Heart left ventricle (tissue), 16 donors: ENCODE measurements around the gene LHFPL2. TPM values are rescaled to one million over a fixed set of nuclear protein-coding genes. Genes with fewer than 3 reads are reported as not detected.

ENCODE experiments used
- ATAC-seq, 4 donors: fragments of 200-7000 bp; cut with Tn5 transposase; one replicate each; pipeline ENCODE4 v1.9.1; 2020 to 2022; ENCODE audit warnings: moderate library complexity in 4 of 4, mild to moderate bottlenecking in 3 of 4, moderate number of reproducible peaks in 1 of 4
- DNase-seq, 5 donors: peaks; one replicate each; pipeline ENCODE4 v3.0.0-alpha.2; 2020
- H3K27ac ChIP-seq, 12 donors: fragments of 200-600 bp; sonication (generic) in 4 of 12; one replicate each; pipeline versions ENCODE4 v1.5.0 to v1.8.0; 2016 to 2022; ENCODE audit warnings: mild to moderate bottlenecking in 2 of 12
- H3K27me3 ChIP-seq, 9 donors: fragments of 200-600 bp; sonication (generic) in 2 of 9; one replicate each; pipeline versions ENCODE4 v1.5.1 to v1.8.0; 2016 to 2022; ENCODE audit warnings: mild to moderate bottlenecking in 3 of 9
- H3K36me3 ChIP-seq, 9 donors: fragments of 200-600 bp; sonication (generic) in 2 of 9; one replicate each; pipeline versions ENCODE4 v1.5.0 to v1.8.0; 2018 to 2022; ENCODE audit warnings: mild to moderate bottlenecking in 2 of 9
- H3K4me1 ChIP-seq, 12 donors: fragments of 200-600 bp; sonication (generic) in 4 of 12; one replicate each; pipeline versions ENCODE4 v1.5.0 to v1.8.0; 2016 to 2022; ENCODE audit warnings: mild to moderate bottlenecking in 3 of 12
- H3K4me3 ChIP-seq, 12 donors: fragments of 200-600 bp; sonication (generic) in 4 of 12; one replicate each; pipeline versions ENCODE4 v1.5.0 to v1.8.0; 2017 to 2022; ENCODE audit warnings: mild to moderate bottlenecking in 9 of 12, moderate library complexity in 4 of 12
- H3K9me3 ChIP-seq, 12 donors: fragments of 200-600 bp; sonication (generic) in 4 of 12; one replicate each; pipeline versions ENCODE4 v1.5.0 to v1.8.0; 2016 to 2022; ENCODE audit warnings: mild to moderate bottlenecking in 1 of 12
- POLR2A ChIP-seq, 2 donors: fragments of 450-650 bp; IDR thresholded peaks; one replicate each; pipeline ENCODE4 v1.6.1; 2017; ENCODE audit warnings: antibody characterized with exemption in 2 of 2, mild to moderate bottlenecking in 2 of 2, moderate library complexity in 2 of 2
- WGBS, 4 donors: extraction: QIAGEN DNeasy Blood & Tissue Kit in 2 of 4; methylation state at CpG; one replicate each; pipeline versions ENCODE4 v1.1.5 to v1.1.7; 2013 to 2018; 5-methylcytosine and 5-hydroxymethylcytosine counted together
- intact Hi-C, 10 donors: fragments of 100-400 bp; cut with DNase I; formaldehyde crosslinking; loops; one replicate each; pipeline versions ENCODE4 v1.11.1 to v1.14.2; 2022
- polyA plus RNA-seq, 2 donors: library from polyadenylated mRNA; stranded (reverse); fragments of 200-250 nt; gene quantifications; one replicate each; pipeline ENCODE4 v1.2.3, GENCODE V29; 2013
- total RNA-seq, 9 donors: library from RNA; depleted of rRNA in 2 of 9; stranded (reverse); fragments of >200 nt in 2 of 9; fragmentation: NEBNext Ultra II Directional in 3 of 9; extraction: Animal tissue kit (Norgen Biotek cat#: 25700) in 3 of 9; gene quantifications; one replicate each; pipeline versions ENCODE4 v1.1.0 to v1.2.4, GENCODE V29; 2016 to 2023
- TF ChIP-seq, protein P1 (sequence below), 12 donors: fragments of 200-600 bp; sonication (generic) in 4 of 12; IDR thresholded peaks; one replicate each; pipeline versions ENCODE4 v1.5.0 to v1.8.0; 2018 to 2022; ENCODE audit warnings: antibody characterized with exemption in 12 of 12, mild to moderate bottlenecking in 5 of 12
- donor health status: ischemic (EF 13 %, LVEDD 7.1; RV severe dilation, severe dysfunction).
- donor health status: healthy with polysubstance abuse.
- donor health status: DM: no; HTN: yes; CAD: no.
- donor health status: DM: no; HTN: no; CAD: no.
- donor health status: ischemic (EF 25% LVEDD 6.9; RV normal size, moderate dysfunction).
- donor health status: ischemic (EF 25% LVEDD 5.7; RV mildly dilated, moderate dysfunction).
- donor health status: healthy.
- donor health status: DM: yes; HTN: yes; CAD: no.
- donor health status: ischemic (EF 35%, LVEDD 5.7; RV mildly dilated, moderate dysfunction).
- donor health status: nonischemic (EF 11% LVEDD 7.7; RV severe dilation, severe dysfunction).
- donor health status: DM: yes; HTN: yes; CAD: no.
- donor health status: PGD.
- donor health status: ischemic (EF 29% LVEDD 5.4; RV normal size, mild dysfunction).
- donor health status: nonischemic (EF 23%, LVEDD 6.1; RV moderate dilation, normal function).

LHFPL2 gene
- total and polyA plus RNA-seq, 11 donors: 1.8 to 35.6 (median 10.1) TPM

DNA sequence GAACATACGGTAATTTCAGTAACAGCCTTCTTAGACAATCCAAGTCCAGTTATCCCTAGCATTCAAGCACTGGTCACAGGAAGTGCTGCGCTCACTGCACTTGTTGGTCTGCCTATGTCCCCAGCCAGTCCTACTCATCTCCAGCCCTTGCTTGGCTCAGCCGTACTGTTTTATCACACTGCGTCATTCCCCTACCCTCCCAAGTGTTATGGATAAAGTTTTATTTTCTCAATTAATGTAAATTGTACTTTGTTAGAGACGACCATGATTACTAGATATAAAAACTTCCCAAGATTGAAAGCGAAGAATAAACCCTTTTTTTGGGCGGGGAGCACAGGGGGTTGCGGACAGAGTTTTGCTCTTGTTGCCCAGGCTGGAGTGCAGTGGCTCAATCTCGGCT, 49.6 kb downstream of the LHFPL2 start:
- intact Hi-C loops: loop anchor here in 3 of 10 donors (5.0 to 10.0 kb wide), 3 partner anchors 48 to 54 kb away; partner anchors contain the start of gene LHFPL2 (in 1 of the 3)
- 94 to 98% (median 97%) methylated on average over 9 of the region's 9 CpGs for WGBS, 4 donors
- no peaks in the 10 kb centered on the region for H3K36me3 ChIP-seq
- TF ChIP-seq POLR2A (IDR thresholded peaks at IDR 0.05): no peak
- TF ChIP-seq, protein P1, sequence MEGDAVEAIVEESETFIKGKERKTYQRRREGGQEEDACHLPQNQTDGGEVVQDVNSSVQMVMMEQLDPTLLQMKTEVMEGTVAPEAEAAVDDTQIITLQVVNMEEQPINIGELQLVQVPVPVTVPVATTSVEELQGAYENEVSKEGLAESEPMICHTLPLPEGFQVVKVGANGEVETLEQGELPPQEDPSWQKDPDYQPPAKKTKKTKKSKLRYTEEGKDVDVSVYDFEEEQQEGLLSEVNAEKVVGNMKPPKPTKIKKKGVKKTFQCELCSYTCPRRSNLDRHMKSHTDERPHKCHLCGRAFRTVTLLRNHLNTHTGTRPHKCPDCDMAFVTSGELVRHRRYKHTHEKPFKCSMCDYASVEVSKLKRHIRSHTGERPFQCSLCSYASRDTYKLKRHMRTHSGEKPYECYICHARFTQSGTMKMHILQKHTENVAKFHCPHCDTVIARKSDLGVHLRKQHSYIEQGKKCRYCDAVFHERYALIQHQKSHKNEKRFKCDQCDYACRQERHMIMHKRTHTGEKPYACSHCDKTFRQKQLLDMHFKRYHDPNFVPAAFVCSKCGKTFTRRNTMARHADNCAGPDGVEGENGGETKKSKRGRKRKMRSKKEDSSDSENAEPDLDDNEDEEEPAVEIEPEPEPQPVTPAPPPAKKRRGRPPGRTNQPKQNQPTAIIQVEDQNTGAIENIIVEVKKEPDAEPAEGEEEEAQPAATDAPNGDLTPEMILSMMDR (IDR thresholded peaks at IDR 0.05): no peak
- H3K9me3 ChIP-seq: no peaks in the 10 kb centered on the region
- no peak for DNase-seq
- no peak overlapping the region for H3K27ac ChIP-seq
- peaks cover 0 to 53% (median 20%) of the 10 kb centered on the region in 12 donors for H3K4me1 ChIP-seq
- H3K4me3 ChIP-seq: no peak overlapping the region
- no peaks in the 10 kb centered on the region for H3K27me3 ChIP-seq
- no peak for ATAC-seq

DNA sequence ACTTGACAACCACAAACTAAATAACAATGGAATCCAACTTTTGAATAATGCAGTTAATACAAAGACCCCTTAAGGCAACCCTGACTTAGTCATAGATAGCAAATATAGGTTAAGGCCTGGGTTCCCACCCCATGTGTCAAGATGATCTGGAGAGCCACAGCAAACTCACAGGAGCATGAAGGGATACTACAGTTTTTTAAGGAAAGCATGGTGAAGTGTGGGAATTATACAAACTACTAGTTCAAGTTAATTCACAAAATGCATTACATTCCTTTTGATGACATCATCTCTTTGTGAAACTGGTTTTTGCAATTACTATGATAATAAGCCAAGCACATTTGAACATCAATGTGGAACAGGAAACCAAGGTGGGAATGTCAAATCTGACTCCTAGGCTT, 50.6 kb downstream of the LHFPL2 start:
- Histone ChIP-seq H3K4me3 (no peak overlapping the region), H3K9me3 (no peaks in the 10 kb centered on the region), H3K27ac (peak overlapping the region in 3 of 12 donors; percentile 8 to 23 (median 21)), H3K36me3 (no peaks in the 10 kb centered on the region), H3K27me3 (no peaks in the 10 kb centered on the region), H3K4me1 (peaks cover 0 to 63% (median 25%) of the 10 kb centered on the region in 12 donors)
- ATAC-seq: no peak
- intact Hi-C loops: loop anchor here in 3 of 10 donors (5.0 to 10.0 kb wide), 3 partner anchors 49 to 53 kb away; partner anchors contain the start of gene LHFPL2 (in 1 of the 3)
- no peak for DNase-seq
- TF ChIP-seq, protein P1 (IDR thresholded peaks at IDR 0.05): no peak
- no peak for TF ChIP-seq POLR2A (IDR thresholded peaks at IDR 0.05)

DNA sequence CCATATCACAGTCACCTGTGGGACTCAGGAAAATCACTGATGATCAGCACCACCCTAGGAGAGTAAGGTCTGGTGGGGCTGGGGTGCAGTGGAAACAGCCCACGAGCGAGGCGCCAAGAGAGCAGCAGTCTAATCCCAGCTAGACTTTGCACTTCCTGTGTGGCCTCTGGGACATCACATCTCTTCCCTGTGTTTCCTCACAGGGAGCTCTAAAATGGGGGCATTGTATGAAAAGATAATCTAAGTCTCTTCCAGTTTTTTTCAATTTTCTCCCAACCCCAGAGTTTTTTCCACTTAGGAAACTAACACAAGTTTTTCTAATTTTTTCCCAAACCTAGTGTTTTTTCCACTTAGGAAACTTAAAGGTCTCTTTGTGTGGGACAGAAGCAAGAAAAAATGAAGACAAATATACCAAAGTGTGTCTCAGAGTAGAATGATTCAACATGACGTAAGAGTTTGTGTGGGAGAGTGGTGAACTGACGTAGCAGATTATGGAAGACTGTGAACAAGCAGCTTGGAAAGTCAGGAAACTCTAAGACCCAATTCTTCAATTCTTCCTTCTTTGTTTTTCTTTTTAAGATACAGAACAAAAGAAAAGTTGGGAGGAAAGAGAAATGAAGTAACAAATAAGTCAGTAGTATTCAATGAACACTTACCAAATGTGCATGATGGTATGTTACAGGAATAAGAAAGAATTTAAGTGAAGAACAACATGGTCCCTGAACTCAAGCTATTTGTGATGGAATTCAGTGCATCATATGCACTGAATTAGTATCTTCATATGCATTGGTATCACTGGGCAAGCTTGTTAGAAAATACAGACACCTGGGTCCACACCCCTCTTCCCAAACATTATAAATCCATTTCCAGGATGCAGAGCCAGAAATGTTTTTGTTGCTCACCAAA, 51.3 kb downstream of the LHFPL2 start:
- ATAC-seq: peak in 2 of 4 donors; percentile 47 to 68
- WGBS, 4 donors: 56 to 68% (median 65%) methylated on average over 5 of the region's 5 CpGs
- H3K27ac ChIP-seq: peak overlapping the region in 4 of 12 donors; percentile 2 to 53 (median 22)
- TF ChIP-seq POLR2A (IDR thresholded peaks at IDR 0.05): no peak
- TF ChIP-seq, protein P1 (IDR thresholded peaks at IDR 0.05): no peak
- intact Hi-C loops: loop anchor here in 3 of 10 donors (5.0 to 10.0 kb wide), 3 partner anchors 50 to 53 kb away; partner anchors contain the start of gene LHFPL2 (in 1 of the 3)
- DNase-seq: peak in 1 of 5 donors; percentile 43
- H3K4me3 ChIP-seq: no peak overlapping the region
- H3K27me3 ChIP-seq: no peaks in the 10 kb centered on the region
- H3K9me3 ChIP-seq: no peaks in the 10 kb centered on the region
- no peaks in the 10 kb centered on the region for H3K36me3 ChIP-seq
- peaks cover 0 to 66% (median 25%) of the 10 kb centered on the region in 12 donors for H3K4me1 ChIP-seq

DNA sequence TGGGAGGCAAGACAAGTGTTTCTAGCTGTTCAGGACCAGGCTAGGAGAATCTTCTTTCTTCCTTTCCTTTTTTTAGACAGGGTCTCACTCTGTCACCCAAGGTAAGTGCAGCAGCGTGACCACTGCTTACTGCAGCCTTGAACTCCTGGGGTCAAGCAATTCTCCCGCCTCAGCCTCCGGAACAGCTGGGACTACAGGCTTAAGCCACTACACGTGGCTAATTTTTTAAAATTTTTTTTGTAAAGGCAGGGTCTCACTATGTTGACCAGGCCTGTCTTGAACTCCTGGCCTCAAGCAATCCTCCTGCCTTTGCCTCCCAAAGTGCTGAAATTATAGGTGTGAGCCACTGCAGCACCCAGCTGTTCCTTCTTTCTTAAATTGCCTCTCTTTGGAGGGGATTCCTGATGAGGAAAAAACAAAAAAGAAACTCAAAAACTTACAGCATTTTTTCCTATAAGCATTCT, 53.1 kb downstream of the LHFPL2 start:
- Histone ChIP-seq H3K9me3 (no peaks in the 10 kb centered on the region), H3K4me1 (peaks cover 0 to 72% (median 31%) of the 10 kb centered on the region in 12 donors), H3K4me3 (no peak overlapping the region), H3K27me3 (no peaks in the 10 kb centered on the region), H3K27ac (peak overlapping the region in 8 of 12 donors; percentile 11 to 66 (median 54)), H3K36me3 (no peaks in the 10 kb centered on the region)
- intact Hi-C loops: loop anchor here in 3 of 10 donors (5.0 to 10.0 kb wide), 3 partner anchors 48 to 52 kb away; partner anchors contain the start of gene LHFPL2 (in 1 of the 3)
- ATAC-seq: peak in 1 of 4 donors; percentile 2
- WGBS, 4 donors: 66 to 90% (median 69%) methylated on average over 4 of the region's 4 CpGs
- no peak for DNase-seq
- no peak for TF ChIP-seq POLR2A (IDR thresholded peaks at IDR 0.05)
- TF ChIP-seq, protein P1 (IDR thresholded peaks at IDR 0.05): no peak
